Immature natural killer cell (primary cell): Measurements from ENCODE around the gene TBC1D14. TPM values are rescaled to one million over a fixed set of nuclear protein-coding genes. Genes with fewer than 3 reads are reported as not detected.
"Not testable (repeated sequence)": the region's sequence is repeated elsewhere in the genome, so short reads cannot be mapped to it uniquely, and the experiment has no call there.

Experiments
- DNase-seq, 3 donors: peaks; one replicate each; pipeline ENCODE4 v3.0.0; 2022; ENCODE audit warnings: mixed read lengths in 1 of 3
- H3K27ac Mint-ChIP-seq, 6 donors: one replicate each; pipeline ENCODE4 v1.8.0; 2020; ENCODE audit warnings: mixed read lengths in 6 of 6, mild to moderate bottlenecking in 5 of 6, inconsistent platforms in 4 of 6, moderate library complexity in 3 of 6
- H3K27me3 Mint-ChIP-seq, 3 donors: one replicate each; pipeline ENCODE4 v1.8.0; 2020 to 2021; ENCODE audit warnings: low read depth in 3 of 3, mild to moderate bottlenecking in 3 of 3, mixed read lengths in 3 of 3, moderate library complexity in 3 of 3, inconsistent platforms in 1 of 3
- H3K36me3 Mint-ChIP-seq, 3 donors: one replicate each; pipeline ENCODE4 v1.8.0; 2020; ENCODE audit warnings: mixed read lengths in 3 of 3, inconsistent platforms in 2 of 3, mild to moderate bottlenecking in 2 of 3
- H3K4me1 Mint-ChIP-seq, 2 donors: one replicate each; pipeline ENCODE4 v1.8.0; 2020; ENCODE audit warnings: inconsistent platforms in 2 of 2, mild to moderate bottlenecking in 2 of 2, mixed read lengths in 2 of 2, moderate library complexity in 1 of 2
- H3K4me3 Mint-ChIP-seq, 5 donors: one replicate each; pipeline ENCODE4 v1.8.0; 2020; ENCODE audit warnings: mild to moderate bottlenecking in 5 of 5, mixed read lengths in 5 of 5, inconsistent platforms in 3 of 5, moderate library complexity in 3 of 5
- H3K9me3 Mint-ChIP-seq, 6 donors: one replicate each; pipeline ENCODE4 v1.8.0; 2020; ENCODE audit warnings: mild to moderate bottlenecking in 6 of 6, mixed read lengths in 6 of 6, inconsistent platforms in 4 of 6, moderate library complexity in 3 of 6
- polyA plus RNA-seq, 3 donors: library from polyadenylated mRNA; unstranded; fragments of 300-500 nt; fragmentation: Illumina TruSeq; gene quantifications; one replicate each; pipeline ENCODE4 v1.2.3, GENCODE V29; 2021

The TBC1D14 gene
- polyA plus RNA-seq, 3 donors from 2014 or later = 25.6 to 39.8 (median 26.6) TPM

- Mint-ChIP-seq H3K4me1 (peaks cover 16 to 22% of the 10 kb centered on the region in 2 donors), H3K4me3 (no peak overlapping the region), H3K27ac (no peak overlapping the region), H3K36me3 (no peaks in the 10 kb centered on the region), H3K9me3 (no peaks in the 10 kb centered on the region), H3K27me3 (peaks cover 1 to 6% (median 4%) of the 10 kb centered on the region in 3 donors)
- no peak for DNase-seq
These were observed 163.4 kb downstream of the TBC1D14 start for GRCh38 chr4:7073059-7073458.

DNA sequence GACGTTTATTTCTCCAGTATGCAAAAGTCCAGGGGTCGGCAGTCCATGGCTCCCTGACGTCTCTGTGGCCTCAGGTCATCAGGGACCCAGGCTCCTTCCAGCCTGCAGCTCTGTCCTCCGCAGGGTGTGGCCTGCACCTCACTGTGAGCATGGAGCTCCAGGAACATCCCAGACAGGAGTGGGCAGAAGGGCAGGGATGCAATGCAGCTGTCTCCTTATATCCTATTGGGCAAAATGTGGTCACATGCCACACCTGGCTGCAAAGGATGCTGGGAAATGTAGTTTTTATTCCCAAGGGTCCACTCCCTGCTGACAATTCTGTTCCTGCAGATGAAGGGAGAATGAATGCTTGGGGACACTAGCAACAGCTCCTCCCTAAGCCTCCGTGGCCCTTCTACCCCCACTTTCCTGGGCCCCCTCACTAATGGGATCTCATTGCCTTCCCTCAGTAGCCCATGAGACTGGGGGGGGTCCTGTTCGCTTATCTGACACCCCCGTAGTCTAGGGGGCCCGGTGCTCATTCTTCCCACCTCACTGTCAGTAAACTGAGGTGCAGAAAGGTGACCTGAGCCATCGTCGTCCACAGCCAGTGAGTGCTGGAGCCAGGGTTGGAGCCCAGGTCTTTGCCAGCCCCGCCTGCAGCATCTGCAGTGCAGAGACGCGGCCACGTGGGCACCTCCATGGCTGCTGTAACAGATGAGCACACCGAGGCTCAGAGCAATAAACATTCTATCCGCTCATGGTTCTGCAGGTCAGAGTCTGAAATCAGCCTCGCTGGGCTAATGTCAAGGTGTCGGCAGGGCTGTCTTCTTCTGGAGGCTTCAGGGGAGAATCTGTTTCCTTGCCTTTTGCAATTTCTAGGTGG lies 164.1 kb downstream of the TBC1D14 start:
- DNase-seq = no peak
- no peak overlapping the region for H3K4me3 Mint-ChIP-seq
- H3K9me3 Mint-ChIP-seq = no peaks in the 10 kb centered on the region
- H3K27ac Mint-ChIP-seq = no peak overlapping the region
- peaks cover 9 to 15% of the 10 kb centered on the region in 2 donors for H3K4me1 Mint-ChIP-seq
- peaks cover 0 to 6% (median 3%) of the 10 kb centered on the region in 3 donors for H3K27me3 Mint-ChIP-seq
- H3K36me3 Mint-ChIP-seq = no peaks in the 10 kb centered on the region

DNA sequence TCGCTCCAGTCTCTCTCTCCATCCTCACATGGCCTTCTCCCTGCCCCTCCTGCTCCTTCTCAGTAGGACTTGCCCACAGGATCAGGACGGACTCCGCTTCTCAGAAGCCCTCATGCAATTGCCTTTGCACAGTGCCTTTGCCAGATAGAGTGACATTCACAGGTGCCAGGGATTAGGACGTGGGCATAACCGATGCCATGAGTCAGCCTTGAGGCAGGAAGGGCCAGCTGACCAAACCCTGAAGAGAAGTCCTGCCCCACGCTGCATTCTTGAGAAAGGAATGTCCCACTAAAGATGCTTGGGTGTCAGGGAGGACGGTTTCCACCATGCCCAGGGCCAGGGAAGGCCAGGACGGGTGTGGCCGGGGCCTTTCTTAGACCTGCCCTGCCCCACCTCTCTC lies 164.8 kb downstream of the TBC1D14 start:
- Mint-ChIP-seq H3K36me3 (no peaks in the 10 kb centered on the region), H3K4me1 (peaks cover 7 to 9% of the 10 kb centered on the region in 2 donors), H3K9me3 (no peaks in the 10 kb centered on the region), H3K27ac (no peak overlapping the region), H3K27me3 (peaks cover 0 to 5% (median 3%) of the 10 kb centered on the region in 3 donors), H3K4me3 (no peak overlapping the region)
- DNase-seq = no peak

DNA sequence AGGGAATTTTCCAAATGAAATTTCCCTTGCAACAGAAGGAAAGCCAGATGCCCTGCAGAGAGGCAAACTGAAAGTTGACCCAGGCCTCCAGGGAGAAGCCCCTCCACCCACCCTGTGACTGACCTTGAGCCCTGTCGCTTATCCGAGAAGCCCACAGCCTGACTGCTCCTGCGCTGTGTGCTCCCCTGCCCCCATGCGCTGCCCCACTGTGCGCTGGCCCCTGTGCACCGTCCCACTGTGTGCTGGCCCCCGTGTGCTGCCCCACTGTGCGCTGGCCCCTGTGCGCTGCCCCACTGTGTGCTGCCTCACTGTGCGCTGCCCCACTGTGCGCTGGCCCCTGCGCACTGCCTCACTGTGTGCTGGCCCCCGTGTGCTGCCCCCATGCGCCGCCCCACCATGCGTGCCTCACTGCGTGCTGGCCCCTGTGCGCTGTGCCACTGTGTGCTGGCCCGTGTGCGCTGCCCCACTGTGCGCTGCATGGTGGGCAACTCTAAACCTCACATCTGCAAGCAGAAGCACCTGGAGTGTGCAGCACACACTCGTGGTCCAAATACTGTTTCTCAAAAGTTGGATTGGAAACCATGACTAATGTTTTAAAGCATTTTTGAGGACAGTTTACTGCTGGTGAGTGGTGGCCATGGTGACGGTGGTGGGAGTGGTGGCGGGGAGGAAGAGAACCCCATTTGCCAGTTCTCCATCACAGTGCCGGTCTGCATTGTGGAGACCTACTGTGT lies 166.5 kb downstream of the TBC1D14 start:
- no peak for DNase-seq
- no peak overlapping the region for H3K4me3 Mint-ChIP-seq
- no peak overlapping the region for H3K27ac Mint-ChIP-seq
- peaks cover 3 to 14% (median 7%) of the 10 kb centered on the region in 3 donors for H3K27me3 Mint-ChIP-seq
- H3K9me3 Mint-ChIP-seq = peaks cover 0 to 5% (median under 1%) of the 10 kb centered on the region in 6 donors
- H3K36me3 Mint-ChIP-seq = no peaks in the 10 kb centered on the region
- no peaks in the 10 kb centered on the region for H3K4me1 Mint-ChIP-seq

GRCh38 chr4:7076696-7077082 lies 167.1 kb downstream of the TBC1D14 start:
- H3K4me3 Mint-ChIP-seq = no peak overlapping the region
- no peaks in the 10 kb centered on the region for H3K4me1 Mint-ChIP-seq
- peaks cover 3 to 14% (median 10%) of the 10 kb centered on the region in 3 donors for H3K27me3 Mint-ChIP-seq

GRCh38 chr4:7077371-7077770 lies 167.7 kb downstream of the TBC1D14 start:
- no peak overlapping the region for H3K27ac Mint-ChIP-seq
- no peak overlapping the region for H3K4me3 Mint-ChIP-seq
- peaks cover 3 to 14% (median 12%) of the 10 kb centered on the region in 3 donors for H3K27me3 Mint-ChIP-seq
- H3K36me3 Mint-ChIP-seq = no peaks in the 10 kb centered on the region
- peaks cover 0 to 5% (median under 1%) of the 10 kb centered on the region in 6 donors for H3K9me3 Mint-ChIP-seq
- no peak for DNase-seq
- no peaks in the 10 kb centered on the region for H3K4me1 Mint-ChIP-seq

More at GRCh38 chr4:7076696-7077082, 167.1 kb downstream of the TBC1D14 start:
- Mint-ChIP-seq H3K9me3 (peaks cover 0 to 5% (median under 1%) of the 10 kb centered on the region in 6 donors), H3K27ac (no peak overlapping the region), H3K36me3 (no peaks in the 10 kb centered on the region)
- no peak for DNase-seq

DNA sequence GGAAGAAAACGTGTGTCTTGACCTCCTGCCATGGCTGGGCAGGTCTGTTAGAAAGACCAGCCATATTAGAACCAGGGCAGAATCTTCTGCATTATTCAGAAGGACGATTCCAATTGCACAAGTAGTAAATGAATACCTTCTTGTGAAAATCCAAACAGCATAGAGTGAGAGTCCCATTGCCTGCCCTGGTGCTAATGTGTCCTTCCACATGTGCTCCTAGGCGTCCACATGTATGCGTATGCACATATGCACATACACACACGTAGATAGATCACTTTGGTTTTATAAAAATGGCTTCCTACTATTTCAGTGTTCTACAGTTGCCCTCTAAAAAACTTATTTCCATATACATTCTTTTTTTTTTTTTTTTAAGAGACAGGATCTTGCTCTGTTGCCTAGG lies 168.4 kb downstream of the TBC1D14 start:
- peaks cover 3 to 14% (median 12%) of the 10 kb centered on the region in 3 donors for H3K27me3 Mint-ChIP-seq
- H3K4me1 Mint-ChIP-seq = no peaks in the 10 kb centered on the region
- H3K36me3 Mint-ChIP-seq = no peaks in the 10 kb centered on the region
- H3K4me3 Mint-ChIP-seq = no peak overlapping the region
- DNase-seq = no peak
- peaks cover 0 to 5% (median under 1%) of the 10 kb centered on the region in 6 donors for H3K9me3 Mint-ChIP-seq
- no peak overlapping the region for H3K27ac Mint-ChIP-seq

DNA sequence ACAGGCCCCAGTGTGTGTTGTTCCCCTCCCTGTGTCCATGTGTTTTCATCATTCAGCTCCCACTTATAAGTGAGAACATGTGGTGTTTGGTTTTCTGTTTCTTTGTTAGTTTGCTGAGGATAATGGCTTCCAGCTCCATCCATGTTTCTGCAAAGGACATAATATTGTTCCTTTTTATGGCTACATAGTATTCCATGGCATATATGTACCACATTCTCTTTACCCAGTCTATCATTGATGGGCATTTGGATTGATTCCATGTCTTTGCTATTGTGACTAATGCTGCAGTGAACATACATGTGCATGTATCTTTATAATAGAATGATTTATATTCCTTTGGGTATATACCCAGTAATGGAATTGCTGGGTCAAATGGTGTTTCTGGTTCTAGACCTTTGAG lies 169.9 kb downstream of the TBC1D14 start:
- not testable (repeated sequence) for H3K27ac Mint-ChIP-seq, H3K36me3 Mint-ChIP-seq, H3K4me3 Mint-ChIP-seq, H3K9me3 Mint-ChIP-seq, DNase-seq, H3K4me1 Mint-ChIP-seq
- H3K27me3 Mint-ChIP-seq = peaks cover 13 to 22% (median 17%) of the 10 kb centered on the region in 3 donors

GRCh38 chr4:7079909-7080308 lies 170.3 kb downstream of the TBC1D14 start:
- DNase-seq, H3K4me1 Mint-ChIP-seq: not testable (repeated sequence)

More at GRCh38 chr4:7079909-7080308, 170.3 kb downstream of the TBC1D14 start:
- H3K9me3 Mint-ChIP-seq, H3K27ac Mint-ChIP-seq, H3K36me3 Mint-ChIP-seq, H3K4me3 Mint-ChIP-seq: not testable (repeated sequence)
- peaks cover 17 to 22% (median 20%) of the 10 kb centered on the region in 3 donors for H3K27me3 Mint-ChIP-seq

Other genes with a start within 250 kb of the TBC1D14 start
- 1 to 10 TPM in 1 of 3 donors, not detected in 2; 1.5 TPM for gene S100P, start 215.9 kb upstream of the TBC1D14 start, polyA plus RNA-seq
- gene MRFAP1L1, start 200.0 kb upstream of the TBC1D14 start, polyA plus RNA-seq = 100 to 1,000 TPM in 2 of 3 donors, 10 to 100 TPM in 1; 81.3 to 159 (median 139) TPM
- 10 to 100 TPM; 53.5 to 65.8 (median 54.2) TPM for gene BLOC1S4, start 193.7 kb upstream of the TBC1D14 start, polyA plus RNA-seq
- 10 to 100 TPM in 1 of 3 donors, 1 to 10 TPM in 2; 3.7 to 21.6 (median 5.9) TPM for gene KIAA0232, start 127.1 kb upstream of the TBC1D14 start, polyA plus RNA-seq
- gene TADA2B, start 133.5 kb downstream of the TBC1D14 start, polyA plus RNA-seq = 1 to 10 TPM; 2.1 to 3.9 (median 3.0) TPM
- gene GRPEL1, start 158.2 kb downstream of the TBC1D14 start, polyA plus RNA-seq = 10 to 100 TPM; 40.4 to 58.9 (median 41.8) TPM